Stimulated activated CD8-positive, alpha-beta memory T cell treated with anti-CD3 and anti-CD28 coated beads, Interleukin-15, amount 100 ng/mL, for 48 hours (primary cell): ENCODE measurements around the gene CEBPA.
"Not testable (repeated sequence)": the region's sequence is repeated elsewhere in the genome, so short reads cannot be mapped to it uniquely, and the experiment has no call there.

Source experiments
- DNase-seq, 2 donors: peaks; one replicate each; pipeline ENCODE4 v3.0.0-alpha.2; 2020; ENCODE audit warnings: low read depth in 2 of 2

CEBPA gene

DNA sequence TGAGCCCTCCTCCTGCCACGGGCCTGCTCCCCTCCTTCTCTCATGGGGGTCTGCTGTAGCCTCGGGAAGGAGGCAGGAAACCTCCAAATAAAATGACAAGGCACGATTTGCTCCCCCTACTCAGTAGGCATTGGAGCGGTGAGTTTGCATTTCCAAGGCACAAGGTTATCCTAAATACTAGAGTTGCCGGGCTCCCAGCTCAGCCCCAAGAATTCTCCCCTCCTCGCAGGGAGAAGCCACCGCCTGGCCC, 1.5 kb downstream of the CEBPA start:
- no peak for DNase-seq

DNA sequence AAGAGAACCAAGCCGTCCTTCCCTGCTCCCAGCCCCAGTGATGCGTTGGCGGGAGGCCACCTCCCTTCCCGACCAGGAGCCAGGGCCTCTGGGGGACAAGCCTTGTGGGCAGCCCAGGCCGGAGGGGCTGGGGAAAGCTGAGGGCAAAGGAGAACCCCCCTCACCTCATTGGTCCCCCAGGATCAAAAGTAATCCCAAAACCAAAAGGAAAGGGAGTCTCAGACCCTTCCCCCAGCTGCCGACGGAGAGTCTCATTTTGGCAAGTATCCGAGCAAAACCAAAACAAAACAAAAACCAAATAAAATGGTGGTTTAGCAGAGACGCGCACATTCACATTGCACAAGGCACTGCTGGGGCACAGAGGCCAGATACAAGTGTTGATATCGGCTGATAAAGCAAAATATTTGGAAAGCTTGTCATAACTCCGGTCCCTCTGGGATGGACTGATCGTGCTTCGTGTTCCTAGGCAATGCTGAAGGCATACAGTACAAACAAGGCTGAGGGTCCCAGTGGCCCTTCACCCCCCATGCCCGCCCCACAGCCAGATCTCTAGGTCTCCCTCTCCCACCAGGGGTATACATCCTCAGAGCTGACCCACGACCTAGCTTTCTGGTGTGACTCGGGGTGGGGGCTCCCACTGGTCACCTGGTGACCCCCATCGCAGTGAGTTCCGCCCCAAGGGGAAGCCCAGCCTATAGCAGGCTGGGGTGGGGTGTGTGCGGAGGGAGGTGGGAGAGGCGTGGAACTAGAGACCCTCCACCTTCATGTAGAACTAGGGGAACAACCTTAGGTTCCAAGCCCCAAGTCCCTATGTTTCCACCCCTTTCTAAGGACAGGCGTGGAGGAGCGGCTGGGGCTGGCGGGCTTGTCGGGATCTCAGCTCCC, 2.1 kb downstream of the CEBPA start:
- no peak for DNase-seq

DNA sequence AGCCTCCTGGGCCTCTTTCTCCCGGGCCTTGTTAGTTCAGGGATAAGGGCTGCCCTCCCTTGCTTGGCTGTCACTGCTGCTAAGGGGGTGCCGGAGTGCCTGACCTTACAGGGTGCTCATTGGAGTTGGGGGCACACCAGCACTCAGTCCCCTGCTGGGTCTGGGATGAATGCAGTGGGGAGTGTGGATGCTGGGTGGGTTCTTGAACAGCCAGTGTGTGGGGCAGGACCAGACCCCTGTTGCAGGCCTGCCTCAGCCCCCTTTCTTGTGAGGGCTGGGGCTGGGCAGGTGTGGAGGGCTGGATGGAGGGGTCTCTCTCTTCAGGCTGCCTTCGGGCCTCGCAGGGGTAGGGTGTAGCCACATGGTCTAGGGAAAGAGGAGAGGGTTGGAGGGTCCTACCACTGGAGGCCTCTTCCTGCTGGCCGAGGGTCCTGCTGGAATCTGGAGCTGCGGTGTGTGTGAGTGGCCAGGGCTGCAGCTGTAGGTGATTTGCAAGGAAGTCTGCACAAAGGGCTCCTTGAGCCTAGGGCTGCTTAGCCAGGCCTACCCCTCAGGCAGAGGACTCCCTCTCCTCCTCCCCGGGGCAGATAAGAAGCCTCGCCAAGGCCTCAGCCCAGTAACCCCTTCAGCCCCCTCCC, 3.2 kb downstream of the CEBPA start:
- no peak for DNase-seq

- no peak for DNase-seq
These were observed 4.0 kb downstream of the CEBPA start for GRCh38 chr19:33298146-33298911.

DNA sequence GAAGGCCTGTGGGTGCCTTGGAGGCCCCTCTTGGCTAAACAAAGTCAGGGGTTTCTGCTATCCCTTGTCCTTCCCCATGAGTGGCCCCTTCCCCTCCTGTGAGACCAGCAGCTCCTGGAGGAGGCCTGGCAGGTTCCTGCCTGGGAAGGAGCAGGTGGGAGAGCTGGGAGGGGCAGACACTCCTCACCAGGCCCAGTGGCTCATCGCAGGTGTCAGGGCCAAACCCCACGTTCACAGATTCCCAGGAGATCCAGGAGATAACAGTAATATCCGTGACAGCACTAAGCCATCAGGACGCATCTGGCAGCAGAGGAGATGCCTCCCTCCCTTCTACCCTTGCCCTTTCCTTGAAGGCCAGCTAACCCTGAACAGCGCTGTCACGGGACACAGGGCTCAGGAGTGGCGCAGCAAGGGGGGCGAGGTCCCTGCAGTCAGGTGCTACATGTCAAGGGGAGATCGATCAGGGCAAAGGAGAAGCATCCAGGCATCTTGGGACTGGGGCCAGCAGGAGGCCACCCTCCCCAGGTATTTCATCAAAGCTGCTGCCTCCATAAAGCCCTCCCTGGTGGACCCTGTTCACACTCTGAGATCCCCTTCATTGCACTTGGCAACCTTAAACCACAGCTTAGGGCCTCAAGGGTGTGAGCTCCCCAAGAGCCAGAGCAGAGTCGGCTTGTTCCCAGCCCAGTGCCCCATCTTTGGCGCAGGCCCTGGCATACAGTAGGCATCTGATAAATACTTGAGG, 4.8 kb downstream of the CEBPA start:
- DNase-seq = no peak

DNA sequence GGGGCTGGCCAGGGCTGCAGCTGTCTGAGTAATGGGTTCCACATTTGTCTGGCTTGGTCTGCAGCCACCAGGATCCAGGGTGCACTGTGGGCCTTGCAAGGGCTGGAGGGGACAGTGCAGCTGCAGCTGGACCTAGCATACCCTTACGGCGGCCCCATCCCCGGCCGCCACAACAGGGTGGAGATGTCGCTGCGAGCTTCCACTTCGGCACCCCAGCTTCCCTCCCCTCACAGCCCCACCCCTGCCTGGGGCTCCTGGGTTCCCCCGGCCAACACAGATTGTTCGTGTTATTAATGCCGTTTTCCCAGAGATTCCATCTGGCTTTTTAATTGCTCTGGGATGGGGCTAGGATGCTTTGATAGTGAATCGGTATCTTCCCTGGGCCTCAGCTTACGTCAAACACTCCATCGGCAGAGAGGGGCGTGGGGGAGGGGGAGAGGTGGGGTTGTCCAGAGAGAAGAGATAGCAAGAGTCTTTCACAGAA, 5.8 kb downstream of the CEBPA start:
- no peak for DNase-seq

- DNase-seq = no peak
These were observed 6.5 kb downstream of the CEBPA start for GRCh38 chr19:33295621-33296487.

DNA sequence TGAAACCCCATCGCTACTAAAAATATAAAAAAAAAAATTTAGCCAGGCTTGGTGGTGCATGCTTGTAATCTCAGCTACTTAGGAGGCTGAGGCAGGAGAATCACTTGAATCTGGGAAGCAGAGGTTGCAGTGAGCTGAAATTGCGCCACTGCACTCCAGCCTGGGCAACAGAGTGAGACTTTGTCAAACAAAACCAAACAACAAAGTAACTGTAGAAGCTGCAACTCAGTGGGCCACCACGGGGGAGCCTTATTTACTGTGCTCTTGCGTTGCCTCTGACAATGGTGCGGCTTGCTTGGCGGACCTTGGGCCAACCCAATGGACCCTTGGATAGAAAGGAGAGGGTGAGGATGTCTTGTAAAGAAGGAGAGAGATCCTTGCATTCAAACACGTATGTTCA, 7.3 kb downstream of the CEBPA start:
- not testable (repeated sequence) for DNase-seq

DNA sequence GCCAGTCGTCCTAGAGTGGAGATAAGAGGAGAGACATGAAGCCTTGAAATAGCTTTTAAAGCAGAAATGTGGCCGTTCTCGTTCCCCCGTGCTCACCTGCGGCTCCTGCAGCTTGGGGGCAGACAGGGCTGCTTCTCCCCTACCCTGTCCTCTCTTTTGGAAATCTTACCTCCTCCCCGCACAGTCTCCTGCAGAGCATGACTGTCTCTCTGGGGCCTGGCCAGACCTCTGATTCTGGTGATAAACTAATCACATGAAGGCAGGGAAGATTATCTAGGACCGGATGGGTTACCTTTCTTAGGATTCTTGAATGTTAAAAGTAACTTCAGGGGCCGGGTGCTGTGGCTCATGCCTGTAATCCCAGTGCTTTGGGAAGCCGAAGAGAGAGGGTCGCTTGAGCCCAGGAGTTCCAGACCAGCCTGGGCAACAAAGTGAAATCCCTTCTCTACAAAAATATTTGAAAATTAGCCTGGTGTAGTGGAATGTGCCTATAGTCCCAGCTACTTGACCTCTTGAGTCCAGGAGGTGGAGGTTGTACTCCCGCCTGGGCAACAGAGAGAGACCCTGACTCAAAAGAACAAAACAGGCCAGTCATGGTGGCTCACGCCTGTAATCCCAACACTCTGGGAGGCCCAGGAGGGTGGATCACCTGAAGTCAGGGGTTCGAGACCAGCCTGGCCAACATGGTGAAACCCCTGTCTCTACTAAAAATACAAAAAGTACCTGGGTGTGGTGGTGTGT, 8.1 kb downstream of the CEBPA start:
- DNase-seq = no peak

GRCh38 chr19:33293255-33294057, 8.9 kb downstream of the CEBPA start:
- no peak for DNase-seq

GRCh38 chr19:33292595-33293254, 9.6 kb downstream of the CEBPA start:
- DNase-seq = no peak

- no peak for DNase-seq
These were observed 10.5 kb downstream of the CEBPA start for GRCh38 chr19:33291623-33292534.

DNA sequence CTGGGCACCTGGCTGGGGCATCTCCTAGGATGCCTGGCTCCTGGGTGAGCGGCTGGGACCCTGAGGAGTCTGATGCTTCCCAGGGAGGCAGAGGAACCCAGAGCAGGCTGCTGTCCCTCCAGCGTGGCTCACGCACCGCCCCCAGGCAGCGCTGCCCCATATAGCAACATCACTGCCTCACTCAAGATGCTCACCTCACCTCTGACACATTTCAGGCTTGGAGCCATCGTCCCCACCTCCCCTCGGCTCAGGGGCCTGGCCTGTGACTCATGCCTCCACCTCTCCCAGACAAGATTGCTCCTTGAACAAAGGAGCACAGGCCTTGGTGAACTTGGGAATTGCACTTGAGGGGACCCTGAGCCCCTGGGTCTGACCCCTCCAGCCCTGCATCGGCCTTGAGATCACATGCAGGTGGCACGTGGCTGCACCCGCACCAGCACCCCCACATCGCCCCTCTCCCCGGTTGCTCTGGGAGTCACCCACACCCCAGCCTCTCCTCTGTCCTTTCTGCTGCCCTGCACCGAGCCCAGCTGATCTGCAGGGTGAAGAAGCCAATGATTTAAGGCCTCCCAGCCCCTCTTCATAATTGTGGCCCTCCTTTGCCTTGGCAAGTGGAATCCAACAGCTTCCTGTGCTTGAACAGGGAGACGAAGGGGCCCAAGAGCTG, 11.2 kb downstream of the CEBPA start:
- DNase-seq = no peak

GRCh38 chr19:33290082-33290815, 12.1 kb downstream of the CEBPA start:
- DNase-seq = no peak

GRCh38 chr19:33289261-33289660, 13.1 kb downstream of the CEBPA start:
- DNase-seq = no peak

GRCh38 chr19:33288666-33289065, 13.7 kb downstream of the CEBPA start:
- no peak for DNase-seq

DNA sequence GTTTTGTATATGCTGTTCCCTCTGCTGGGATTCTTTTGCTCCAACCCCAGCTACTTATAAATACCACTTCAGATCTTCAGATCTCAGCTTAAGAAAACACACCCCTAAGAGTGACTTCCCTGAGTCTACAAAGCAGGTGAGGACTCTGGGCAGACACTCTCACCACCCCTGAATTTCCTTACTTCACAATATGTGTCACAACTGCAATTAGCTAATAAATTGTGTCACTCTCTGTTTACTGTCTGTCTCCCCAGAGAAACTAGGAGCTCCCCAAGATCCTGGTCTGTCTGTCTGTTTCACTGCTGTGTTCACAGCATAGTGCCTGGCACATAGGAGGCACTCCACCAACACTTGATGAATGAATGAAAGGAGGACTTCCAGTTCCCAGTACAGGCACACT, 14.4 kb downstream of the CEBPA start:
- no peak for DNase-seq
